HL-60 (cell line): Measurements from ENCODE around the gene GJB5.

ENCODE experiments used
- DNase-seq, 2 experiments: peaks; one replicate each; pipeline ENCODE4 v3.0.0-alpha.2; 2010 to 2020; ENCODE audit warnings: low read depth in 1 of 2, low spot score in 1 of 2
- H3K27ac ChIP-seq: fragments of 250-450 bp; sonication (Bioruptor Pico); replicated peaks from 2 replicates; pipeline ENCODE4 v1.5.1; 2020; ENCODE audit warnings: mild to moderate bottlenecking, moderate library complexity
- H3K27me3 ChIP-seq: fragments of 250-450 bp; sonication (Bioruptor Pico); 2 replicates; pipeline ENCODE4 v1.5.1; 2021; ENCODE audit warnings: mild to moderate bottlenecking, moderate library complexity; ENCODE audit not compliant: insufficient read depth, poor library complexity, severe bottlenecking
- H3K4me3 ChIP-seq: replicated peaks from 2 replicates; pipeline ENCODE4 v1.5.1; 2011; ENCODE audit warnings: mild to moderate bottlenecking, control low read depth, low read length; ENCODE audit not compliant: insufficient read depth
- CTCF ChIP-seq: IDR thresholded peaks from one replicate; pipeline ENCODE4 v1.5.1; 2011; ENCODE audit warnings: low read length, control low read depth, inconsistent platforms; ENCODE audit not compliant: insufficient read depth
- GABPA ChIP-seq: IDR thresholded peaks from 2 replicates; pipeline ENCODE4 v1.6.1; 2012; ENCODE audit warnings: low read depth
- POLR2AphosphoS5 ChIP-seq: IDR thresholded peaks from 2 replicates; pipeline ENCODE4 v1.6.1; 2012; ENCODE audit warnings: low read depth
- REST ChIP-seq: IDR thresholded peaks from 2 replicates; pipeline ENCODE4 v1.6.1; 2012; ENCODE audit warnings: low read depth; ENCODE audit not compliant: insufficient replicate concordance
- SPI1 ChIP-seq: IDR thresholded peaks from 2 replicates; pipeline ENCODE4 v1.6.1; 2012; ENCODE audit warnings: low read depth, mild to moderate bottlenecking, borderline replicate concordance

GJB5 gene

GRCh38 chr1:34784751-34785221 is 29.9 kb downstream of the GJB5 start:
- DNase-seq: peak; percentile 71 to 84
- Histone ChIP-seq H3K4me3 (no peak overlapping the region), H3K27me3 (peaks cover 22% of the 10 kb centered on the region), H3K27ac (no peak overlapping the region)
- TF ChIP-seq REST: no peak

- peaks cover 22% of the 10 kb centered on the region for H3K27me3 ChIP-seq
- H3K27ac ChIP-seq: no peak overlapping the region
- TF ChIP-seq REST: no peak
- TF ChIP-seq SPI1: no peak
- no peak for TF ChIP-seq POLR2AphosphoS5
- TF ChIP-seq CTCF: no peak
- no peak for TF ChIP-seq GABPA
- no peak for DNase-seq
- H3K4me3 ChIP-seq: no peak overlapping the region
Observed at GRCh38 chr1:34785231-34785874, 30.5 kb downstream of the GJB5 start.

GRCh38 chr1:34785875-34786470 is 31.1 kb downstream of the GJB5 start:
- no peak for DNase-seq
- H3K4me3 ChIP-seq: no peak overlapping the region
- no peak for TF ChIP-seq CTCF
- TF ChIP-seq POLR2AphosphoS5: no peak
- TF ChIP-seq SPI1: no peak
- TF ChIP-seq GABPA: no peak
- TF ChIP-seq REST: no peak
- H3K27me3 ChIP-seq: peaks cover 18% of the 10 kb centered on the region
- no peak overlapping the region for H3K27ac ChIP-seq
